ENCODE results near the gene HCN2.
"Not testable (repeated sequence)": the region's sequence is repeated elsewhere in the genome, so short reads cannot be mapped to it uniquely, and the experiment has no call there.

HCN2 gene

DNA sequence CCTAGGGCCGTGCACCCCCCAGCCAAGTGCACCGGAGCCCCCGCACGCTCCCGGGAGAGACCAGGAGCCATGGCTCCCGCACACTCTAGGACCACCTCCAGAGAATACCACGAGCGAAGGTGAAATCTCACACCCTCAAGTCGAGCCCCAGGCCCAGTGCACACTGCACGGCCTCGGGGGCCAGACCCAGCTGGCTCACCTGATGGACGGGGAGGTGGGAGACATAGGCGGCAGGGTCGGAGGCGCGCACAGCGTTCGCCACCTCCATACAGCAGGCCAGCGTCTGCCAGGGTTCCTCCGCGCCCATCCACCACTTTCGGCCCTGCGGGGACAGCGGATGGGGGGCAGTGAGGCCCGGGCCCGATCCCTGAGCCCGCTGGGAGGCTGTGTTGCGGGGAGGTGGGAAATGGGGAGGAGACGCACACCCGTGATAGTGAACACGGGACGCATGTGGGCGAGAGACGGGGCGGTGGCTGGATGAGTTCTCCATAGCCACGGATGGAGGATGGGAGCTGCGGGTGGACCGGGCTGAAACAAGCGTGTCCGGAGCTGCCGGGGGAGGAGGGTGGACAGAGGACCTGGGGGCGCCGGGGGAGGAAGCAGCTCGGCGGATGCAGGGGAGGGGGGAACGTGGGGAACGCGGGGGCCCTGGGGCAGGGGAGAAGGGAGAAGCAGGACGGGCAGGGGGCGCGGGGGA is 30.6 kb downstream of the HCN2 start:
- DNase-seq (ENCODE audit: low read depth): no peak

DNA sequence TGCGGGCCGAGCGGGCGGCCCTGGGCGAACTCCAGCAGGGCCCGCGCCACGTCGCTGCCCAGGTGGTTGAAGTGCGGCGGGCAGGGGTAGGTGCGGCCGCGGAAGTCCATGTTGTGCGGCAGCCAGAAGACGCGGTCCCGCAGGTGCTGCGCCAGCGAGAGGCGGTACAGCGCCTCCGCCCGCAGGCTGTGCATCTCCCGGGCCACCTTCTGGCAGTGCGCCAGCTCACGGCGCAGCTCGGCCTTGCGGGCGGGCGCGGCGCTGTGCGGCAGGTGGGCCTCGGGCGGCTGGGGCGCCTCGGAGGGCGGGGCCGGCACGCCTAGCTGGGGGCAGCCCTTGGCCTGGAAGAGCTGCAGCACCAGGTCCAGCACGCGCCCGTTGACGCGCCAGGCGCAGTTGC is 31.5 kb downstream of the HCN2 start:
- DNase-seq (ENCODE audit: low read depth): not testable (repeated sequence)

DNA sequence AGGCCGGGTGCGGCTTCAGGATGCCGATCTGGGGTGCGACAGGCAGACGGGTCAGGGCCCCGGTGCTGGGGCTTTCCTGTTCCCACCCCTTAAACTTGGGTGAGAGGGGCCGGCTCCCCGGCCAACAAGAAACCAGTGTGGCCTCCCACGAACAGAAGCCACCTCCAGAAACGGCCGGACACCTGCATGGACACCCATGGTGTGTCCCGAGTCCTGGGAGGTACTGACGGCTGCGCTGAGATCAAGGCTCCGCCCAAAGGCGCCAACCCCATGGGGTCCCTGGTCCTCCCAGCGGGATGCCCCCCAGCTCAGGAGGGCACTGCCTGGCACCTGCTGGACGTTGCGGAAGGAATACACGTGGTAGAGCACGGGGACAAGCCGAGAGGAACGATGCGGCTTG is 32.1 kb downstream of the HCN2 start:
- DNase-seq (ENCODE audit: low read depth): no peak

DNA sequence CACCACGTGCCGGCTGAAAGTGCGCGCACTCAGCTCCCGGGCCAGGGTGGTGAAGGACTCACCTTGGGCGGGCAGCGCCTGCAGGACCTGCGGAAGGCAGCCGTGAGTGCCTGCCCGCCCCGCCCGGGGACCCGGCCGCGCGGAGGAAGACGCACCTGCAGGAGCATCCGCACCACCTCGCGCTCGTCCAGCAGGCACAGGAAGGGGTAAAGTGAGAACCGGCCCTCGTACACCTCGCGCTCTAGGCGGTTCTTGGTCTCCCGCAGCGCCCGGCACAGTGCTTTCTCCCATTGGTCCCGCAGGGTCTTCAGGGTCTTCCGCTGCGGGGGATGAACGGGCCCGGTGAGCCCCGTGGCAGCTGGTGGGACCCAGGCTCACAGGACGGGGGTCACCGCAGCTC is 33.0 kb downstream of the HCN2 start:
- no peak for DNase-seq (ENCODE audit: low read depth)

DNA sequence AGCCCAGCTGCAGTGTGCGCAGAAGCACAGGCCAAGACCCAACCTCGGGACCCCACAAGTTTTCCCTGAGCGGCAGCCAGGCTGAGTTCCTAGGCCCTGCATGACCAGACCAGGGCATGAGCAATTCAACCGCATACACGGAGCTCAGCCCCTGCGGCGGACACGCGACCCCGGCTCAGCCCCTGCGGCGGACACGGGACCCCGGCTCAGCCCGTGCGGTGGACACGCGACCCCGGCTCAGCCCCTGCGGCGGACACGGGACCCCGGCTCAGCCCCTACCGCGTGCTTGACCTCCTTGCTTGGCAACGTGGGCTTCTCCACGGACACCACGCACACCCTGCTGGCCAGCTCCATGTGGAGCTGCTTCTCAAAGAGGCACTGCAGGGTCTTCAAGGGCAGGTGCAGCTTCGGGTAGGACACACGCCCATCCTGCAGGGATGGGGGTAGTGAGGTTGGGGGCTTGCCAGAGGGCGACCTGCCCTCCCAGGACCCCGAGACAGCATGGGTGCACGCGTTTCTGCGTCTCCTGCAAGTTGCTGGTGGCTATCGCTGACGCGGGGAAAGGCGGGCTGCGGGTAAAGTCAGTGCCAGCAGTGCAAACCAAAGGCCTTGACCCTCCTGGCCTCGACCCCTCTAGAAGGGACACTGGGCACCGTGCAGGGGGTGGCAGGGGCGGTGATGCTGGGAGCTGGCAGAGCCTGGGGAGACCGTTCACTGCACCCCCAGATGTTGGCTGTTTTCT is 33.7 kb downstream of the HCN2 start:
- no peak for DNase-seq (ENCODE audit: low read depth)

DNA sequence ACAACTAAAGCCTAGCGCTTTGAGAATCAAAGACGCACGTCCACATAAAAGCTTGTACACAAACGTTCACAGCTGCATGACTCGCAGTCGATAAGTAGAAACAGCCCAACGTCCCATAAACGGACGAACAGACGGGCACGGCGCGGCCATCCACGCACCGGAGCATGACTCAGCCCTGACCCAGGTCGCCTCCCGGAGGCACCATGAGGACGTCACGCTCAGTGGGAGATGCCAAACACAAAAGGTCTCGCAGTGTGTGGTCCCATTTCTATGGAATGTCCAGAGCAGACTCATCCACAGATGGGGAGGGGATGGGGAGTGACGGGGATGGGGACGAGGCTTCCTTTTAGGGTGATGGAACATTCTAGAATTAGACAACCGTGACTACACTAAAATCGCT is 34.3 kb downstream of the HCN2 start:
- no peak for DNase-seq (ENCODE audit: low read depth)

DNA sequence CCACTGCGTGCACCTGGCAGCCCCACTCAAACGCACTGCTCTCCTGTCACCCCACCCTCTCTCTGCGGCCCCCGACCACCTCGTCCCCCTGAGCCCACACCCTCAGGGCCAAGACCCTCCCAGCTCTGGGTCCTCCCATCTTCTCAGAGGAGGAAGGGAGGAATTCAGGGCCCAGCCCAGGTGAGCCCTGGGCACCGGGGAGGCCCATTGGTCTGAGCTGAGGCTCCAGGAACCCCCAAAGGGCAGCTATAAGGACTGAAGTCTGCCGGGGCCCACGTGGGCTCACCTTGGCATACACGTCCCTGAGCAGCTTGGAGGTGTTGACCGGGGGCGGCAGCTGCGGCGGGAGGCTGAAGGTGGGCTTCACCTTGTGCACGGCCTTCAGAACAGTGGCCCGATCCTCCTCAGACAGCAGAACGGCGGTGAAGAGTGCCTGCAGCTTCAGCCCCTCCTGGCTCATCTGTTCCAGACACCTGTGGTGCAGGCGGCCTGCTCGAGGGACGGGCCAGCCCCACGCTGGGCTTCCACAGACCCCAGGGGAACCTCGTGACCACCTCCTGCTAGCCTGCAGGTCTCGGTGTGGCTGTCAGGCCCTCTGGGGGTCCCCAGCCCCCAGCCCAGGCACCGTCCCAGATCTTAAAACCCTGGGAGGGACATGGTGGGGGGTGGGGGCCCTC is 34.9 kb downstream of the HCN2 start:
- DNase-seq (ENCODE audit: low read depth): no peak

DNA sequence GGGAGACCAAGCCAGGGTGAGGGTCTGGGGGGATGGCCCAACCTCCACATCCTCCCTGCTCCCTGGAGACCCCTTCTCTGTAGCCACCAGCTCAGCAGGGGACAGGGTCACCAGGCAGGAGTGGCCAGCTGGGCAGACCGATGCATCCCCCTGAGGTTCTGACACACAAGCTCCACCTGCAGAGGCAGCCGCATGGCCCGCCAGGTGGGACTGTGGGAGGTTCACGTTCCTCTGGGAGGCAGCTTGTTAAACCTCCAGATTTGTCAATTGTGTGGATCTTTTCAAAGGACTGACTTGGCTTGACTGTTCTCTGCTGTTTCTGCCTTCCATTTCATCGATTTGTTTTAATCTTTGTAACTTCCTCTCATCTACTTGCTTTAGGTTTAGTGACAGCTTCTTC is 35.6 kb downstream of the HCN2 start:
- DNase-seq (ENCODE audit: low read depth): no peak

DNA sequence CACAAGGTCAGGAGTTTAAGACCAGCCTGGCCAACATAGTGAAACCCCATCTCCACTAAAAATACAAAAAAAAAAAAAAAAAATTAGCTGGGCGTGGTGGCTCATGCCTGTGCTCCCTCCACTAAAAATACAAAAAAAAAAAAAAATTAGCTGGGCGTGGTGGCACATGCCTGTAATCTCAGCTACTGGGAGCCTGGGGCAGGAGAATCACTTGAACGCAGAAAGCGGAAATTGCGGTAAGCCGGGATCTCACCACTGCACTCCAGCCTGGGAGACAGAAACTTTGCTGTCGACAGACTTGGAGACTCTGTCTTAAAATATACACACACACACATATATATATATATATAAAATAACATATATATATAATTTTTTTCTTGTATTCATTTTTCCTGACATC is 36.9 kb downstream of the HCN2 start:
- not testable (repeated sequence) for DNase-seq (ENCODE audit: low read depth)

DNA sequence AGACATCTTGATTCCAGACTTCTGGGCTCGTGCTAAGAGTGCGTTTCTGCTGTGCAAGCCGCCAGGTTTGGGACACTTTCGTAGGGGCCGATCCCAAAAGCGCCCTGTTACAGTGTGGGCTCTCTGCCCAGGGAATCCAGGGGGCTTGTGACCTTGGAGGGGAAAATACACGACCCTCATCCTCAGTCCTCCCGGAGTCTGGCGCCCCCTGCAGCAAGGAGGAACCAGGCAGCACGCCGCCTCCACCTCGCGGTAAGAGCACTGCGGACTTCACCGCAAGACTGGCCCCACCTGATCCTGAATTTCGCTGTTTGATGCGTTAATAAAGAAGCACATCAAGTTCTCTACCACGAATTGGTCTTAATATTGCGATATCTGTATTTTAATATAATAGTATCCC is 38.5 kb downstream of the HCN2 start:
- DNase-seq (ENCODE audit: low read depth): no peak

DNA sequence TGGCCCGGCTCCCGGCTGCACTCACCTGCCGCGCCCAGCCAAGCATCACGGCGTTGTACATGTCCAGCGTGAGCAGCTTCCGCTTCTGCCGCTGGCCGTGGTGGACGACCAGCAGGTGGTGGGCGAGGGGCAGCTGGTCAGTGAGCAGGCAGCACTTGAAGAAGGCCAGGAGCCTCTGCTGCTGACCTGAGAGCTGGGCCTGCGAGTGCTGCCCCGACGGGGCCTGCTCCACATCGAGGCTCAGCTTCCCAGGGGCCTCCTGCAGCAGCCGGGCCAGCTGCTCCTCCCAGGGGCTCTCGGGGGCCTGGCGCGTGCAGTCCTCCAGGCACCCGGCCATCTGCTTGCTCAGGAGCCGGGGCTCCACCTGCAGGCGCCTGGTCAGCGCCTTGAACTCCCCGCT is 39.8 kb downstream of the HCN2 start:
- DNase-seq (ENCODE audit: low read depth): not testable (repeated sequence)

DNA sequence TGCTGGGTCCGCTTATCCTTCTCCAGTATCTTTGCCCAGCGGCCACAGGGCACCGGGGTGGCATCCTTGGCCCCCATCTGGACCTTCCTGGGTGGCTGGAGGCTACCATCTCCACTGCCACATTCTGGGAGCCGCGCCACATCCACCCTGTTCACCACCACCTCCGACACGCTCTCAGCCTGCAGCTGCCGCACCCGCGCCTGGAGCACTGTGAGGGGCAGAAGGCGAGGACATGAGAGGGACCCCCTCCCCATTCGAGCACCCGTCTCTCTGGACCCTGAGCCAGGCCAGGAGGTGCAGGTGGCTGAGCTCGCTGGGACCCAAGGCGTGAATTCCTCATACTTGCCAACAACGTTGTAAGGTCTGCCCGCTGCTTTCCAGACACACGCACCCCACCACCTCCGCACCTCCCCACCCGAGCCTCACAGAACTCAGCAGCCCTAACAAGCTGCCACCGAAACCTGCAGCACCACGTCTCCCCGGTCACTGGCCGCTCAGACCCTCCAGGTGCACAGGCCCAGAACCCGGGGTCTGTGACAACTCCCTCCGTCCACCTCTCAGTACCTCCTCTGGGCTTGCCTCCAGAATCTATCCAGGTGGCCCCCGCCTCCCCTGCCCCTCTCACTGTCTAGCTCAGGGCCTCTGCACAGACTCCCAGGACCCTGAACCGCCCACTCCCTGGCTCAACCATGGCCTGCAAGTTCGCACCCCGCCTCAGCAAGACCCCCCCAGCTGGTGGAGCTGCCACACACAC is 40.5 kb downstream of the HCN2 start:
- DNase-seq (ENCODE audit: low read depth): no peak

DNA sequence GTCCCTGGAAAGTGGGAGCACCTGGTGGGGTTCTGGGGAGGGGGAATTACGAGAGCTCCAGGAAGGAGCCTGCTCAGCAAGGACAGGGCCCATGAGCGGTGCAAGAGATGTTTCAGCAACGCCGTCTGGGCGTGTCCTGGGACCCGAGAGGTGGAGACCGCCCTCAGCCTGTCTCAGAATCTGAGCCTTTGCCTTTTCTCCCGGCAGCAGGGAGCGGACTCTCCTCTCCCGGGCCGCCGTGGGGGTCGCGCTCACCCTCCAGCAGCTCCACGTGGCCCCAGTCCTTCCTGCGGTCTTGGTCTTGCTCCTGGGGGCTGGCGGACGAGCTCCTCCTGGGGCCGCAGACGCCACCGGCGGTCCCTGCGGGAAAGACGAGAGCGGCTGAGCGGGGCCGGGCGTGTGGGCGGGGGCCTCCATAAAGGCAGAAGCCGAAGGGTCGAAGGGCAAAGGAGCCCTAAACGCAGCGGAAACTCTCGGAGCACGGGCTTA is 42.9 kb downstream of the HCN2 start:
- no peak for DNase-seq (ENCODE audit: low read depth)

DNA sequence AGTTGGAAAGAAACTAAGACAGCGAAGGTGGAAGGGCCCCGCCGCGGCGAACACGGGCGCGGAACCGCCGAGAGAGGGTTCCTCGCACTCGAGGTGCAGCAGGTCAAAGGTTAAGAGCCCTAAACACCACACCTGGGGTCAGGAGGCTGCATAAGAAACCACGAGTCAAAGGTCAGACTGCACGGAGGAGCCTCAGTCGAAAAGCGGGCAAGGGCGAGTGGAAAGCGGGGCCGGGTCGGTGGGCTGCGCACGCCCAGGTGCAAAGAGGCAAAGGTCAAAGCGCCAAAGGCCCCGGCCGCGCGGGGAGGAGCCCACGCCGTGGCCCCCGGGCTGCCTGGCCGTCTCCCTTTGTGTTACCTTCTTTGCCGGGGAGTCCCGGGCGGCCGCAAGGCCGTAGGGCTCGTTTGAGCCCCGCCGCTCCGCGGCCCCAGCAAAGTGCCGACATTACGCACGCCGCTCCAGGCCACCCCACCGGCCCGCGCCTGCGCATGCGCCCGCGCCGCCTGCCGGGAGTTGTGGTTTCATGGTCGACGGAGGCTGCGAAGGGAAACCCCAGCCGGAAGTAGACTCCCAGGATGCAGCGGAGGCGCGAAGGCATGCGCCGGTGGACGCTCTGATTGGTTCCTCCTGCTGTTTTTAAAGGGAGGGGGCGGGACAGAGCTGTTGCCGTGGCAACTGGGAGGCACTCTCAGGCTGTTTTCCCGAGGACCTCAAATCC is 43.5 kb downstream of the HCN2 start, which contains the start of gene POLRMT:
Gene POLRMT (minus strand): TSS at position 470 of the 718 bp plus-strand sequence. CDS start 25 bp downstream, at position 445.
- peak; percentile 95 for DNase-seq (ENCODE audit: low read depth)

DNA sequence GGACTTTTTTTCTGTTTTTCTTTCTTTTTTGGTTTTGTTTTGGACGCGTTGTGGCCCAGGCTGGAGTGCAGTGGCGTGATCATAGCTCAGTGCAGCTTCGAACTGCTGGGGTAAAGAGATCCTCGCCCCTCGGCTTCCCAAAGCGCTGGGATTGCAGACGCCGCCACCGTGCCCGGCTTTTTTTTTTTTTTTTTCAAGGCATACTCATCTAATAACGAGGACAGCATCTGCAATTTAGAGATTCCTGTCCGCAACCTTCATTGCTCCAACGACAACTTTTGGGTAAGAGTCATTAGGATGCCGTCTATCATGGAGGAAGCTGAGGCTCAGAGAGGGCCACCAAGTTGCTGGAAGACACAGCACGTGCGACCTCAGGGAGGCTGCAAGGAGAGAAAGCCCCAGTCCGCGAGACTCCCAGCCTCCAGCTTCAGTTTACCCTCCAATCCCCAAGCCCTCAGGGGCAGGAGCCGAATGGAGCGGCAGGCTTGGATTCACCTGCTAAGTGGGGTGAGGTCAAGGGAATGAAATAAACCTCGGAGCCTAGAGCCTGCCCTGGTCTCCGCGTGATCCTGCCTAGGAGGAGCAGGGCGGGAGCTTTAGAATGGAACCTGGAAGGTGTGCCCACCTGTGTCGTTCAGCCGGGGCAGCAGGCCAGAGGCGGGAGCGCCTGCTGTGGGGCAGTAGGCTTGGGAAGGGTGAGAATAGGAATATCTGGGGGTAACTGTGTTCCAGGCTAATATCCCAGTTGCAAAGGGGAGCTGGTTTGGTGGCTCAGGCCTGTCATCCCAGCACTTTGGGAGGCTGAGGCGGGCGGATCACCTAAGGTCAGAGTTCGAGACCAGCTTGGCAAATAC is 44.3 kb downstream of the HCN2 start:
- DNase-seq (ENCODE audit: low read depth): no peak

DNA sequence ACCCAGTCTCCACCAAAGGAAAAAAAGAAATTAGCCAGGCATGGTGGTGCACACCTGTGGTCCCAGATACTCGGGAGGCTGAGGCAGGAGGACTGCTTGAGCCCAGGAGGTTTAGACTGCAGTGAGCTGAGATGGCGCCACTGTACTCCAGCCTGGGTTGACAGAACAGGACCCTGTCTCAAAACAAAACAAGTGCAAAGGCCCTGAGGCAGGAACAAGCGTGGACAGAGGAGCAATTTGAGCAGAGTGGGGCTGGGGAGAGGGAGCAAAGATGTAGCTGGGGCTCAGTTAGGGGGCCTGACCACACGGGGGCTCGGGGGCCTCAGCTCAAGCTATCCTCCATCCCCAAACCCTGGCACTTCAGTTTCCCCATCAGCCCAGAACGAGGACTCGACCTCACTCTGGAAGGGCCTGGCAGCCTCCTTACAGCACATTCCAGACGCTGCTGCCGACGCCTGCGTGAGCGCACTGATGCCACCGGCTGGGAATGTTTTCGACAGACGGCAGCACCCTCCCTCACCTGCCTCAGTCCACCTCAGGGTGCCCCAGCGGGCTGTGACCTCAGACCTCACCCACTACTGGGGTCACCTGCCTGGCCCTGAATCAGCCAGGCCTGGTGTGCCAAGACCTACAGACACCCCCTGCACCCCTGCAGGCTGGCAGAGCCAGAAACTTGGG is 45.4 kb downstream of the HCN2 start:
- DNase-seq (ENCODE audit: low read depth): no peak

DNA sequence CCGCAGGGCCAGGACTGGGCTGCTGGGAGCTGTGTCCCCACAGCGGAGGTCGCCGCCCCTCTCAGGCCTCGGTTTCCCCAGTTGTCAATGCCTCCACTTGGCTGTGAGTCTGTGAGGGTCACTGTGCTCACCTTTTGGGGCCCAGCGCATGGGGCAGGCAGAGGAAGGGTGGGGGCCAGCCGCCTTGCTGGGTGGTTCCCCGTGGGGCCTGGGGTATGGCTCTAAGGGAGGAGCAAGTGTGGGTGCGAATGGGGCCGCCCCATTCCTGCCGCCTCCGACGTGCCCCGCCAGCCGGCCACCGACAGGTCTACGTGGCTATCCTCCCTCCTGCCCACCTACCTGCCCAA is 49.2 kb downstream of the HCN2 start:
- no peak for DNase-seq (ENCODE audit: low read depth)

DNA sequence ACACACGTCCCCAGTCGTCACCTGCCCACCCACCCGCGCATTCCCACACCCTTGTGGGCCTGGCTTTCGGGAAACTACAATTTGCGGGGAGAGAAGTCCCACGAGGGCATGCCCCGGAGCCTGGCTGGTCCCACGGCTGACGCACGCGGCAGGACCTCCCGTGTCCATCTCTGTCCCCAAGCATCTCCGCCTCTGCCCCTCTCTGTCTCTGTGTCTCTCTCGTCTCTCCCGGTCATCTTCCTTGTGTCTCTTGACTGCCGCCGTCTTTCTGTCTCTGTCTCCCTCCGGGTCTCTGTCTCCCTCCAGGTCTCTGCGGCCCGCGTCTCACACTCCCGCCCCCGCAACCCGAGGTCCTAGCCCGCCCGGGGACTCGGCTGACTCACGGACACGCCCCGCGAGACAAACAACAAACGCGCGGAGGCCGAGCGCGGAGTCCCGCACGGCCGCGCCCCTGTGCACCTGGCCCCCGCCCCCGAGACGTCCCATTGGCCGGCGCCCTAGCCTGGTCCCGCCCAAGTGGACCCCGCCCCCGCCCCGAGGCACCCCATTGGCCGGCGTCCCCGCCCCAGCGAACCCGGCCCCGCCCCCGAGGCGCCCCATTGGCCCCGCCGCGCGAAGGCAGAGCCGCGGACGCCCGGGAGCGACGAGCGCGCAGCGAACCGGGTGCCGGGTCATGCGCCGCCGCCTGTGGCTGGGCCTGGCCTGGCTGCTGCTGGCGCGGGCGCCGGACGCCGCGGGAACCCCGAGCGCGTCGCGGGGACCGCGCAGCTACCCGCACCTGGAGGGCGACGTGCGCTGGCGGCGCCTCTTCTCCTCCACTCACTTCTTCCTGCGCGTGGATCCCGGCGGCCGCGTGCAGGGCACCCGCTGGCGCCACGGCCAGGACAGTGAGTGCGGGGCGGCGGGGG is 49.8 kb downstream of the HCN2 start, which contains the start of gene FGF22:
Gene FGF22 (plus strand): TSS at position 627 of the 908 bp plus-strand sequence. CDS start 47 bp downstream, at position 674.
- peak; percentile 94 for DNase-seq (ENCODE audit: low read depth)

DNA sequence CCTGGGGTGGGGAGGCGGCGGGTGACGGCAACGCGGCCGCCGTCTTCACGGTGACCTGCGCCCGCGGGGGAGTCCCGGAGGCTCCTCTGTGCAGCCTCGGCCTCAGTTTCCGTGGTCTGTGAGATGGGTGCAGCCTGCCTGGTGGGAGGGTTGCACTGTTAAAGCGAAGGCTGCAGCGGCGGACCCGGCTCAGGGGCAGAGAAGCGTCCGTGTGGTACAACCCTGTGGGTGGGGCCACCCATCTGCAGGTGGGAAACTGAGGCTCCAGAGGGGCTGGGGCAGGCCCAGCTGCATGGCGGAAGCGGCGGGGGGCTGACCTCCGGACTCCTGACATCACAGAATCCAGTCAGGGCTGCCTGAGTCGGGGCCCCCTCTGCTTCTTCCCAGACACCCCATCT is 50.5 kb downstream of the HCN2 start:
- no peak for DNase-seq (ENCODE audit: low read depth)
